ENCODE measurements around the gene EPHA10.

Gene EPHA10

GRCh38 chr1:37724575-37724974 is 40.3 kb downstream of the EPHA10 start:
- H3K79me2 ChIP-seq (ENCODE audit: insufficient read depth, low read length) = no peaks in the 10 kb centered on the region
- H3F3A ChIP-seq (ENCODE audit: low read depth) = no peaks in the 10 kb centered on the region
- H3K4me3 ChIP-seq (ENCODE audit: low read length, poor library complexity, severe bottlenecking) = no peak overlapping the region
- no peaks in the 10 kb centered on the region for H4K20me1 ChIP-seq (ENCODE audit: insufficient read depth, low read length, poor library complexity, severe bottlenecking)
- no peaks in the 10 kb centered on the region for H3K4me1 ChIP-seq (ENCODE audit: insufficient read depth, low read length, poor library complexity, severe bottlenecking)
- H3K27me3 ChIP-seq (ENCODE audit: insufficient read depth, low read length, poor library complexity, severe bottlenecking) = no peaks in the 10 kb centered on the region
- no peak overlapping the region for H3K4me2 ChIP-seq (ENCODE audit: low read depth, low read length, poor library complexity, severe bottlenecking)
- no peaks in the 10 kb centered on the region for H3K36me3 ChIP-seq (ENCODE audit: insufficient read depth, low read length)
- H2AFZ ChIP-seq (ENCODE audit: low read length) = no peak overlapping the region
- no peaks in the 10 kb centered on the region for H3K9me3 ChIP-seq (ENCODE audit: insufficient read depth, low read depth, low read length)
- no peak overlapping the region for H3K9ac ChIP-seq (ENCODE audit: low read depth, low read length, poor library complexity, severe bottlenecking)
- no peaks in the 10 kb centered on the region for H3K9me2 ChIP-seq (replicated peaks; ENCODE audit: low read depth, low read length)
- TF ChIP-seq EZH2phosphoT487 (IDR thresholded peaks at IDR 0.05; ENCODE audit: borderline replicate concordance) (no peak), CTCF (conservative IDR thresholded peaks at IDR 0.05; ENCODE audit: low read length) (no peak)

- H3F3A ChIP-seq (ENCODE audit: low read depth) = no peaks in the 10 kb centered on the region
- no peaks in the 10 kb centered on the region for H3K9me3 ChIP-seq (ENCODE audit: insufficient read depth, low read depth, low read length)
- TF ChIP-seq CTCF (conservative IDR thresholded peaks at IDR 0.05; ENCODE audit: low read length) = no peak
- no peak for TF ChIP-seq EZH2phosphoT487 (IDR thresholded peaks at IDR 0.05; ENCODE audit: borderline replicate concordance)
- H4K20me1 ChIP-seq (ENCODE audit: insufficient read depth, low read length, poor library complexity, severe bottlenecking) = no peaks in the 10 kb centered on the region
- no peaks in the 10 kb centered on the region for H3K4me1 ChIP-seq (ENCODE audit: insufficient read depth, low read length, poor library complexity, severe bottlenecking)
- H3K36me3 ChIP-seq (ENCODE audit: insufficient read depth, low read length) = no peaks in the 10 kb centered on the region
- no peak overlapping the region for H3K4me3 ChIP-seq (ENCODE audit: low read length, poor library complexity, severe bottlenecking)
- H3K27me3 ChIP-seq (ENCODE audit: insufficient read depth, low read length, poor library complexity, severe bottlenecking) = no peaks in the 10 kb centered on the region
- H3K9ac ChIP-seq (ENCODE audit: low read depth, low read length, poor library complexity, severe bottlenecking) = no peak overlapping the region
- H3K79me2 ChIP-seq (ENCODE audit: insufficient read depth, low read length) = no peaks in the 10 kb centered on the region
- H3K4me2 ChIP-seq (ENCODE audit: low read depth, low read length, poor library complexity, severe bottlenecking) = no peak overlapping the region
- H3K9me2 ChIP-seq (replicated peaks; ENCODE audit: low read depth, low read length) = no peaks in the 10 kb centered on the region
- no peak overlapping the region for H2AFZ ChIP-seq (ENCODE audit: low read length)
Observed at GRCh38 chr1:37723390-37724078, 41.4 kb downstream of the EPHA10 start.

GRCh38 chr1:37723072-37723389 is 41.9 kb downstream of the EPHA10 start:
- Histone ChIP-seq H3K4me1 (ENCODE audit: insufficient read depth, low read length, poor library complexity, severe bottlenecking) (no peaks in the 10 kb centered on the region), H3K27me3 (ENCODE audit: insufficient read depth, low read length, poor library complexity, severe bottlenecking) (no peaks in the 10 kb centered on the region), H3K9me3 (ENCODE audit: insufficient read depth, low read depth, low read length) (no peaks in the 10 kb centered on the region), H3F3A (ENCODE audit: low read depth) (no peaks in the 10 kb centered on the region), H4K20me1 (ENCODE audit: insufficient read depth, low read length, poor library complexity, severe bottlenecking) (no peaks in the 10 kb centered on the region), H3K79me2 (ENCODE audit: insufficient read depth, low read length) (no peaks in the 10 kb centered on the region), H2AFZ (ENCODE audit: low read length) (no peak overlapping the region), H3K4me2 (ENCODE audit: low read depth, low read length, poor library complexity, severe bottlenecking) (no peak overlapping the region), H3K4me3 (ENCODE audit: low read length, poor library complexity, severe bottlenecking) (no peak overlapping the region), H3K36me3 (ENCODE audit: insufficient read depth, low read length) (no peaks in the 10 kb centered on the region), H3K9me2 (replicated peaks; ENCODE audit: low read depth, low read length) (no peaks in the 10 kb centered on the region), H3K9ac (ENCODE audit: low read depth, low read length, poor library complexity, severe bottlenecking) (no peak overlapping the region)
- TF ChIP-seq EZH2phosphoT487 (IDR thresholded peaks at IDR 0.05; ENCODE audit: borderline replicate concordance) (no peak), CTCF (conservative IDR thresholded peaks at IDR 0.05; ENCODE audit: low read length) (no peak)
